ENCODE measurements around the gene RAX2.
A peak's percentile ranks its signal among the peaks of the same experiment; 100 is the strongest.

RAX2 gene

GRCh38 chr19:3725121-3725520, 46.9 kb downstream of the RAX2 start:
- no peak for DNase-seq

GRCh38 chr19:3723883-3724282, 48.1 kb downstream of the RAX2 start:
- no peak for DNase-seq

DNA sequence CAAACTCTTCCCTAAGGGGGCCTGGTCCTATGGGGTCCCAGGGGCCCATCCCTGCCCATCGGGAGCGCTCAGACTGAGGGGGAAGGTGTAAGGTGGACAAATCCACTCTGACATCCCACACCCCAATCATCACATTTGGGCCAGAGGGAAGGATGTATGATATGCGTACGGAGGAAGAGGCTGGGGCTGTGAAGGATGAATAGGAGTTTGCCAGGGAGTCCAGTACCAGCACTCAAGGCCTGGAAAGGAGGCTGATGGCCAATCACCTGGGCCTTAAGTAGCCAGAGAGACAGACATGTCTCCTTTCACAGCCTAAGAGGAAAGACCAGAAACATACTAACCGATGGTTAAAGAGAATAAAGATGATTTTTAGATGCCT, 48.9 kb downstream of the RAX2 start:
- DNase-seq = no peak

DNA sequence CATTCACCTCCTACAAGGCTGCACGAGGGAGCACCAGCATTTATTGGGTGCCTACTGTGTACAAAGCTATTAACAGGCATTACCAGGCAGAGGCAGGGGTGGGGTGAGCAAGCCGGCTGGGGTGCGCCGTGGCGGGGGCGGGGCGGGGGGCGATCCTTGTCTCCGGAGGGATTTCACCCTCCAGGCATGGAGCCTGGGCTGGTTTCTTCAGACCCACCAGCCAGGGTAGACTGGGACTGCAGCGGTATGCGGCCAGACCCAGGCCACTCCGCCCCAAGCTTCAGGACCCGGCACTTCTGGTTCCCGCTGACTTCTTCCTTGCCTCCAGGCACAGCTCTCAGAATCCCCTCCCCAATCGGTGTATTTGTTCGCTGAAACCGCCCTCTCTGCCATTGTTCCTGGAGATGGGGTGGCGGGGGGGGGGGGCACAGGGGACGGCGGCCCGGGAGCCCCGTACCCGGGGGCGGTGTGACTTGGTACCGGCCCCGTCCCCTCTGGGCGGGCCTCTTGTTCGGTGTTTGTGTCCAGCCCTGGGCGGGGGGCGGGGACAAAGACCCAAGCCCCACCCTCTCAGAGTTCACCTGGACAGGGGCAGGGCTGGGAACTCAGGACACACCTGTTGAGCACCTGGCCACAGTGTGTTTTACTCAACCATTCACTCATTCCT, 49.5 kb downstream of the RAX2 start:
- no peak for DNase-seq

DNA sequence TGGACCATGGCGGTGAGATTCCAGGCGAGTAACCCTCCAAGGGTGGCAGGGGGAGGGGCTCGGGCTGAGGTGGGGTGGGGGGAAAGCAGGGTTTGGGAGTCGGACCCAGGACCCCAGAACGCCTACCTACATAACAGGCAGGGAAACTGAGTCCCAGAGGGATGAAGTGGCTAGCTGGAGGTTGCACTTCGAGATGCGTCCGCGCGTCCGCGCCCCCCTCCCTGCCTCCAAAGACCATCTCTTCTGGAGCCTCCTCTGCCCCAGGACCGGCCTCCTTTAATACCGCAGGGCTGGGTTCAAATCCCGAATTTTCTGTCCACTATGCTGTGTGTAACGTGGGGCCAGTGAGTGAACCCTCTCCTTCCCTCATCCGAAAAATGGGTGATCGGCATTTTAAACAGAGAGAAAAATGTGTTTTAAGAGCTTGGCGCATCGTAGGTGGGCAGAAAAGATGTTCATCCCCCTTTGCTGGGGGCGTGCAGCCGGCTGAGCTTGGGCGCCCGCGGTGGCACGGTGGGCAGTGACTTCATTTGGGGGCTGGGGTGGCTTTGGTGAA, 50.1 kb downstream of the RAX2 start:
- no peak for DNase-seq

DNA sequence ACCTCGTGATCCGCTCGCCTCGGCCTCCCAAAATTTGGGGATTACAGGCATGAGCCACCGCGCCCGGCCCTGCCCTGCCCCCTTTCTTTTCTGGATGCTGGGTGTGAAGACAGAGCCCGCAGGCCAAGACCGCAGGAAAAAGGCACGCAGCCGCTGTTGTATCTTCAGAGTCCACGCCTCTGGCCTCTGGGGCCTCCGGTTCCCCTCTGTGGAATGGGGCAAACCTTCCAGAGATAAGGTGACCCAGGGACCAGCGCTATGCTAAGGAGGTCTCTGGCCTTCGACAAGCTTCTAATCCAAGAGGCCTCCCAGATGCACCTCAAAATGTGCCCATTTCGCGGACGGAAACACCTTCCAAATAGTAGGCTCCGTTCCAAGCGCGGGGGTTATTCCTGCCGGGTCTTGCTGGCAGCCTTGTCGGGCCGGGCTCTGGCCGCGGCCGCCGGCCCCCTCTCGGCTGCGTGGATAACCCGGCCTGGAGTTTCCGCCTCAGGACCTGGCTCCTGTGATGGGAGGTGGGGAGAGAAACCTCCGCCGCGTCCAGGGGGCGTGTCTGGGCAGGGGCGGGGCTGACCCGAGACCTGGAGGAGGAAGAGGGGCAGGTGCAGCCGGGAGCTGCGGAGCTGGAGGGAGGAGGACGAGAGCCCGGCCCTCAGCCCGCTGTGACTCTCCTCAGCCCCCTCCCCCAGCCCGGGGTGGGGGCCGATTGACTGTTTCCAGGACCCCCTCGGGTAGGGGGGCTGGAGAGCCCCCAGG, 50.7 kb downstream of the RAX2 start:
- DNase-seq = peak; percentile 77

GRCh38 chr19:3720349-3720917, 51.6 kb downstream of the RAX2 start:
- DNase-seq = no peak

GRCh38 chr19:3719868-3720267, 52.2 kb downstream of the RAX2 start:
- DNase-seq = no peak

Data from activated gamma-delta T cell (primary cell).